Cardiac septum (tissue), 1 donor: Measurements from ENCODE around the gene TMEM9B. TPM values are rescaled to one million over a fixed set of nuclear protein-coding genes. Genes with fewer than 3 reads are reported as not detected.
"Not testable (repeated sequence)": the region's sequence is repeated elsewhere in the genome, so short reads cannot be mapped to it uniquely, and the experiment has no call there.

ENCODE experiments used
- DNase-seq: peaks from one replicate; pipeline ENCODE4 v3.0.0-alpha.2; 2020; ENCODE audit warnings: low spot score
- intact Hi-C: fragments of 100-400 bp; cut with DNase I; formaldehyde crosslinking; loops from one replicate; pipeline ENCODE4 v1.14.0; 2022
- total RNA-seq: library from RNA; stranded (reverse); fragmentation: NEBNext Ultra II Directional; extraction: Animal tissue kit (Norgen Biotek cat#: 25700); gene quantifications from one replicate; pipeline ENCODE4 v1.2.1, GENCODE V29; 2021
- donor health status: DM: no; HTN: no; CAD: no.

The TMEM9B gene
- total RNA-seq, 1 donor from 2014 or later, result 43.7 TPM

DNA sequence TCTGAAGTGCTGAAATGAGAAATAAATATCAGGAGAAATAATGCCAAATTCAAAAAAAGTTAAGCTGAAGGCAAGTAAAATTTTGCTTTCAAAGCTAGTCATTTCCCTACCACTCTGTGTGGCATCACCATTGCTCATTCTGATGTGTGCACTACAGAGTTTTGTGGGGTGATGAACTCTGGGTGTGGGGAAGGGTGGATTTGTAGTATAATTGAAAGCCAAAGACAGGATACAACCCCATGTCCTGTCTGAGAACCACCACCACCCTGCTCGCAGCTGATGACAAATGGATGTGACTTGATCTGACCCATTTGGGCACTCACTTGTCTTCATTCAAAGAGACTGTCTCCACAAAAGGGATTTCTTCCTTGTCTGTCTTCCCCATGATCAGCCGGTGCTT lies 19.3 kb upstream of the TMEM9B start:
- DNase-seq, result no peak
- intact Hi-C loops, result no loop called here

- intact Hi-C loops, result no loop called here
- DNase-seq, result no peak
Observed at GRCh38 chr11:8980485-8980884, 16.2 kb upstream of the TMEM9B start.

DNA sequence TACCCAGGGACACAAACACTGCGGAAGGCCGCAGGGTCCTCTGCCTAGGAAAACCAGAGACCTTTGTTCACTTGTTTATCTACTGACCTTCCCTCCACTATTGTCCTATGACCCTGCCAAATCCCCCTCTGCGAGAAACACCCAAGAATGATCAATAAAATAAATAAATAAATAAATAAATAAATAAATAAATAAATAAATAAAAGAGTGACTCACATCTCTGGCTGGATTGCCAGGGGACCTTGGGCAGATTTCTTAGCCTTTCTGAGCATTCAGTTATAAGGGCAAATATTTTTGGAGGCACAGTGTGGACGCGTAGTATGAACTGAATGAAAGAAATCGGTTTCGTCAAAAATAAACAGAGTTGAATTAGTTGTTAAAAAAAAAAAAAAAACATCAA lies 15.1 kb upstream of the TMEM9B start:
- intact Hi-C loops, DNase-seq: not testable (repeated sequence)

- no peak for DNase-seq
- intact Hi-C loops, result no loop called here
Observed at GRCh38 chr11:8973121-8973520, 8.9 kb upstream of the TMEM9B start.

GRCh38 chr11:8971924-8972316 lies 7.7 kb upstream of the TMEM9B start:
- DNase-seq, result no peak
- intact Hi-C loops, result no loop called here

DNA sequence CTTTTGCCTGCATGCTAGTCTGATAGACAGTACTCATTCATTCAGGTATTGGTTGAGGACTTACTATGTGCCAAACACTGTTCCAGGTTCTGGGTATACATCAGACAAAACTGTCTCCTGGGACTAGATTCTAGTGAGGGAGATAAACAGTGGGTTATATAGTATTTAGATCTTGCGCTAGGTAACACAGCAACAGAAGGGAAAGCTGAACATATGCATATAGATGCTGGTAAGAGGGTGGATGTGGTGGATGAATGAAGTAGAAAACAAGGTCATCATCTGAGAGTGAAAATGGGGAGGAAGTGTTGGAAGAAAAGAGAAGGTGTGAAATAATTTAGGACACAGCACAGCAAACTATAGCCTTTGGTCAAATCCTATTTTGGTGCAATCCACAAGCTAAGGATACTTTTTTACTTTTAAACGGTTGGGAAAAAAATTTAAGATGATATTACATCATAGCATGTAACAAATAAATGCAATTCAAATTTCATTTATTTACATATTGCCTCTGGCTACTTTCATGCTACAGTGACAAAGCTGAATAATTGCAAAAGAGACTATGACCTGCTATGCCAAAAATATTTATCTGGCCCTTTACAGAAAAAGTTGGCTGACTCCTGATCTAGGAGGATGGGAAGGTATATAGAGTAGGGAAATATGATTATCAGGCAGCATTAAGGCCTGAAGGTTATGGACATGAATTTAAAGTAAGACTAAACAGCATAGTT lies 7.1 kb upstream of the TMEM9B start:
- intact Hi-C loops, result no loop called here
- DNase-seq, result no peak

DNA sequence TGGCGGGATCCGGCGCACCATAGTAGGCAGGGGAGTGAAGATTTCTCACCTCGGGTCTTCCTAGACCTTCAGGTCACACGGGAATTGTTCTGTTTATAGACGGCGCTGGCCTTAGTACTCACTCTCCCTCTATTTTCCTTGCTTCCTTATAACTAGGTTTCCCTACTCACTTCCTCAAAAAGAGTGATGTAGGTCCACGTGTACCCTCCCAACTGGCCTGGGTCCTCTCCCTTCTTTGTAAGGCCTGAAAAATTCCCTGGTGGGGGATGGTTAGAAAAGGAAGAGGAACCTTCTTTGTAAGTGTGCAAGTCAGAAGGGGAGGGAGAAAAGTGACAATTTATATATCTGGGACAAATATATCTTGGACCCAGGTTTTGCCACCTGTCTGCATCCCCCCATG lies 2.9 kb upstream of the TMEM9B start:
- no peak for DNase-seq
- intact Hi-C loops, result no loop called here

DNA sequence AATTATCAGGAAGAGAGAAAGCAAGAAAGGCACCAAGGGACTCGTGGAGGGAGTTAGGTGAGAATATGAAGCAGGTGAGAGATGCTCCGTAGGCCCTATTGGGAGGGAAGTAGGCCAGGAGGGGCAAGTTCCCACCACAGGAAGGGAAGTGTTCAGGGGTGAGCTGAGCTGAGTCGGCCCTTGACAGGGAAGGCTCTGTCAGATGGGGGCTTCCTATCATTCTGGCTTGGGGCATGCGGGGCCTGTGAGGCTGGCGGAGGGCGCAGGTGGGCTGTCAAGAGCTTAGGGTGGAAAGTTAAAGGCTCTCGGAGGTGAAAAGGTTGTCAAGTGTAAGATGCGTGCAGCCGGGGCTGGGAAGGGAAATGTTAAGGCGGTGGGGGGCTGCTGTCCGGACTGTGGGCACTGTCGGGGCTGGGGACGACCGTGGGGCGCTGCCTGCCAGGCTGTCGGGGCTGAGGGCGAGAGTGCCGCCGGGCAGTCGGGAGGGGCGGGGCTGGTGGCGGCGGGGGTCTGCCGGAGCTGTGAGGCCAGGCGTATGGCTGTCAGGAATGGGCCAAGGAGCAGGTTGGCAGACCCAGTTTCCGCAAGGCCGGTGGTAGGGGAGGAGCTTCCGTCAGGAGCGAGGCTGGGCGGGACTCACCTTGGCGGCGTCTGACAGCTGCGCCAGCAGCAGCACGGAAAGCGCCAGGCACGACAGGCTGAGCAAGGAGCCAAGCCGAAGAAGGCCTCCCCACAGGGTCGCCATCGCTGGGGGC lies 496 bp downstream of the TMEM9B start:
- intact Hi-C loops, result loop anchor here (5.0 kb wide), 3 partner anchors 51 to 276 kb away; partner anchors contain the start of gene AKIP1
- peak; percentile 92 for DNase-seq

DNA sequence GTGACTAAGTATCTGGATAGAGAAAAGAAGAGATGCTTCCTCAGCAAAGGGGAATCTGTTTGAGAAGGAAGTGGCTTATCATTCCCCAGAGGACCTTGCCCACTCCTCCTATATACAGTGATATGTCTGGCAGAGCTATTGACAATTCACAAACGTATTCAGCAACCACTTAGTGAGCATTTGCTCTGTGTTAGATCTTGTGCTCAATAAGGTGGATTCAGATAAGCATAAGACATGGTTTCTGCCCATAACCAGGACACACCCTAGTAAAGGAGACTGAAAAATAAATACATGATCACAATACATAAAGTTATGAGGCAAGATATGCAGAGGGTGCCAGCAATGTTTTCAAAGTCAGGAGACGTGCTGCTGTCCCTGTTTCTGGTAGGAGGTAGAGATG lies 1.4 kb downstream of the TMEM9B start:
- DNase-seq, result no peak
- intact Hi-C loops, result loop anchor here (5.0 kb wide), 3 partner anchors 51 to 276 kb away; partner anchors contain the start of gene AKIP1

DNA sequence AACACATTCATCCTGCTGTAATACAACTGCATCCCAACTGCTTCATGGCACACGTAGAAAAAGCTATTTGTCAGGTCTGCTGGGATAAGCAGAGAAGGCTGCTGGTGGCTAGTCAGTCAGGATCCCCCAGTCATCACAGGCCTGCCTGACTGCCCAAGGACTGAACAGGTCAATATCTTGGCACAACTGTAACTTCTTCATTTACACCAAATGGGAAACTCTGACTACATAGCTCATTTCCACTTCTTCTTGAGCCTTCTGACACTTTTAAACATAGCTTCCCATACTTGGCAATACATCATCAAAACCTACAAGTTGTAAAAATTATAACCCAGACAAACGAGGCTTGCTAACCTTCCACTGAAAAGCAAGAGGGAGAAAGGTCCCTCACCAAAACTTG lies 2.8 kb downstream of the TMEM9B start:
- intact Hi-C loops, result loop anchor here (5.0 kb wide), 3 partner anchors 49 to 274 kb away; partner anchors contain the start of gene AKIP1
- no peak for DNase-seq

- no peak for DNase-seq
- intact Hi-C loops, result loop anchor here (5.0 kb wide), 3 partner anchors 47 to 272 kb away; partner anchors contain the start of gene AKIP1
Observed at GRCh38 chr11:8959546-8960166, 4.6 kb downstream of the TMEM9B start.

GRCh38 chr11:8956860-8957259 lies 7.4 kb downstream of the TMEM9B start:
- intact Hi-C loops, result no loop called here
- DNase-seq, result no peak

DNA sequence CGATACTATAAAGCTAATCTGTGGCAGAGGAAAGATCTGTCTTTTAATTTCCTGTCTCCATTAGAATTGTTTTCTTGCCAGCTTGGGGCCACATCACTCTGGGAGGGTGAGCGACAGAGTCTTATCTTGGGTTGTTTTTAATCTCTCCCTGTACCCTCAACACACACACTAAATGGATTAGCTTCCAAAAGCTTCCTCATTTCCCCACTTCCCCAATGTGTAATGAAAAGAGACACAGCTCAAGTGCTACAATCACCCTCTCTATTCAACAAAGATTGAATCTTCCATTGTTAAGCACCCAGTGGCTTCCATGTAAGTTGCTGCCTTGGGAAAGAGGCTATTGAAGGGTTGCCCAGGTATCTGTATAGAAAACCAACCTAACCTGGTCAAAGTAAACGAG lies 15.4 kb downstream of the TMEM9B start:
- no peak for DNase-seq
- intact Hi-C loops, result no loop called here

DNA sequence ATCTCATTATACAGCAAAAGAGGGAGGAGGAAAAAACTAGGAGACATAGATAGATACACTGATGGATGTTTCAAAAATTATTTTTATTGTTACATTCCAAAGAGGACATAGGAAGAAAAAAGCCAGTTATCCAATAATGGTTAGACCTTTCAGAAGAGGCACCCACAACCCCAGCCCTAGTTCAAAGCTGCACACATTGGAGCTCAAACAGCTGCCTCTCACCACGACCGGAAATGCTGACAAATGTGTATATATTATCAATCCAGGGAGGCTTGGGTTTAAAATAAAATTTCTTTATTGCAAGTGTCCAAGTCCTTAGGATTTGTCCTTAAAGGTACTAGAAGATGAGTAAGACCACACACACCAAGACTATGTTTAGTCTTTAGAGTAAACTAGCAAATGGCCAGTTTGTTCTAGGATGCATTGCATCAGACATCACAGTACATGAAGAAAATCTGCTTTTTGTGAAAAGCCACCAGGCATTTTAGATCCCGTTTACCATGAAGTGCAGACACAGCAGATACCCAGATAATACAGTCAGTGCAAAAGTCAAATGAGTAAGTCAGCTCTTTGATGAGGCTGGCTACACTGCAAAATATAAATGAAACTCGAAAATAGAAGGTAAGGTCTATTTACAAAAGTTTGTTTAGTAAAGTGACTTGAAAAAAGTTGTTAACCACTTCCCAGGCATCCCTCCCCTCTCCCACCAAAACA lies 16.9 kb downstream of the TMEM9B start:
- no peak for DNase-seq
- intact Hi-C loops, result no loop called here

- intact Hi-C loops, result no loop called here
- no peak for DNase-seq
Observed at GRCh38 chr11:8942518-8943066, 21.6 kb downstream of the TMEM9B start, which contains the start of gene ASCL3. Gene ASCL3, minus strand, starts transcription at chr11:8943016. Its CDS starts 4,855 bp downstream, at chr11:8938161.

DNA sequence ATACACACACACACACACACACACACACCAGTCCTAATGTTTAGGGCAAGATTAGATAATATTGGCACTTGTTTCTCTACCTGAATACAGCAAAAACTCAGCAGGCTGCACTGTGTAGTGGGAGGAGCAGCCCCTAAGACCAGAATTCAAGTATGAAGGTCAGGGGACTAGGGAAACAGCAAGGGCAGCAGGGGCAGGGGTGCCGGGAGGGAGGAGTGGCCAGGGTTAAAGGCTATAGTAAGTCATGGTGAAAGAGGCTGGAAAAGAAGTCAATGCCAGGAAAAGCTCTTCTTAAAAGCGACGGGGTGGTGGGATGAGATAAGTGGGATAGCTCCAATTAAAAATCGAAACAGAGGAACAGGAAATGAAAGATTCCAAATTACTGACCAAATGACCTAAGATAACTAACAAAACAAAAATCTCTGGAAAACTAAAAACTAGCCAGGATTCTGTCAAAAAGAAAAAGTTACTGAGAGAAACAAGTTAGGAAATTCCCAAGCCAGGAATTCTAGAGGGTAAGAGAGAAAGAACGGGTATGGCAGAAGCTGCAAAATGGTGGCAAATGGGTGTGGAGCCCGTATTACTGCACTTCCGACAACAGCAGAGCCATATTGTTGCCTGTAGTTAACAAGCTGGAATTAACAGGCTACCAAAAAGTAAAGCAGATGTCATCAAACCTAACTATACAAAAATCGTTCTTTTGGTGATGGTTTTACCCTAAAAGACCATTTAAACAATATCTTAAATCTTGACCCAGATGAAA lies 22.7 kb downstream of the TMEM9B start:
- DNase-seq, result no peak
- intact Hi-C loops, result no loop called here

DNA sequence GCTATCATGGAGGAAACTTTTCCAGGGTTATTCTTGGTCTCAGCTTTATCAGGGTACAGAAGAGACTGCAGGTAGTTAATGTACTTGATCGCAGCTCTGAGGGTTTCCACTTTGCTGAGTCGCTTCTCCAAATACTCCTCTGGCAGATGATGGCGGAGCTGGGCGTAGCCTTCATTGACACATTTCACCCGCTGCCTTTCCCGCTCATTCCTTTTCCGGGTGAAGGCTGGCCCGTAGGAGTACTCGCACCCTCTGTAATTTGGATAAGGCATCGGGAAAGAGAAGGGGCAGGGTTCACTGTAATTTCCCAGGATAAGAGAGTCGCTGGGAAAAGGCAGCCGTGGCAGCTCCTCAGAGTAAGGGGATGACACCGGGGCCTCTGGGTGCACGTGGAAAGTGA lies 26.6 kb downstream of the TMEM9B start:
- DNase-seq, result no peak
- intact Hi-C loops, result no loop called here

GRCh38 chr11:8937159-8937558 lies 27.1 kb downstream of the TMEM9B start:
- intact Hi-C loops, result no loop called here
- DNase-seq, result no peak

DNA sequence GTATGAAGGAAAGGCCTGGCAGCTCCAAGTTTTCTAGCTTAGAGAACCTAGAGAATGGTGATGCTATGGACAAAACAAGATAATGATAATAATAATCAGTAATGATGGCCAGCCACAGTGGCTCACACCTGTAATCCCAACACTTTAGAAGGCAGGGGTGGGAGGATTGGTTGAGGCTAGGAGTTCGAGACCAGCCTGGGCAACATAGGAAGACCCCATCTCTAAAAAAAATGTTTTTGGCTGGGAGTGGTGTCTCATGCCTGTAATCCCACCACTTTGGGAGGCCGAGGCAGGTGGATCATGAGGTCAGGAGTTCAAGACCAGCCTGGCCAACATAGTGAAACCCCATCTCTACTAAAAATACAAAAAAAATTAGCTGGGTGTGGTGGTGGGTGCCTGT lies 28.5 kb downstream of the TMEM9B start:
- DNase-seq, intact Hi-C loops: not testable (repeated sequence)
